HG03457 (cell line): Measurements from ENCODE around the gene ZNF789.
A peak's percentile ranks its signal among the peaks of the same experiment; 100 is the strongest.

Experiments
- ATAC-seq: cut with Tn5 transposase; IDR thresholded peaks from one replicate; pipeline ENCODE4 v1.9.1; 2021; ENCODE audit warnings: moderate number of reproducible peaks; ENCODE audit not compliant: unreplicated experiment

Gene ZNF789

GRCh38 chr7:99457650-99458493 is 14.8 kb upstream of the ZNF789 start:
- ATAC-seq = no peak

- no peak for ATAC-seq
Observed at GRCh38 chr7:99459087-99459486, 13.6 kb upstream of the ZNF789 start.

GRCh38 chr7:99460651-99461050 is 12.0 kb upstream of the ZNF789 start:
- ATAC-seq = no peak

GRCh38 chr7:99461221-99461620 is 11.5 kb upstream of the ZNF789 start:
- no peak for ATAC-seq

- no peak for ATAC-seq
Observed at GRCh38 chr7:99465421-99465768, 7.3 kb upstream of the ZNF789 start.

- no peak for ATAC-seq
Observed at GRCh38 chr7:99468336-99468918, 4.3 kb upstream of the ZNF789 start.

- no peak for ATAC-seq
Observed at GRCh38 chr7:99469381-99470065, 3.2 kb upstream of the ZNF789 start.

GRCh38 chr7:99473315-99473596 is 566 bp downstream of the ZNF789 start:
- no peak for ATAC-seq

- ATAC-seq = no peak
Observed at GRCh38 chr7:99476107-99476506, 3.4 kb downstream of the ZNF789 start.

- ATAC-seq = no peak
Observed at GRCh38 chr7:99478464-99479440, 6.1 kb downstream of the ZNF789 start.

GRCh38 chr7:99485094-99485493 is 12.4 kb downstream of the ZNF789 start:
- no peak for ATAC-seq

- ATAC-seq = no peak
Observed at GRCh38 chr7:99489235-99489634, 16.5 kb downstream of the ZNF789 start.

GRCh38 chr7:99490878-99491277 is 18.2 kb downstream of the ZNF789 start:
- no peak for ATAC-seq

GRCh38 chr7:99493823-99494222 is 21.1 kb downstream of the ZNF789 start:
- ATAC-seq = no peak

- ATAC-seq = no peak
Observed at GRCh38 chr7:99497766-99498545, 25.3 kb downstream of the ZNF789 start.

GRCh38 chr7:99498546-99498944 is 25.9 kb downstream of the ZNF789 start:
- ATAC-seq = no peak

- no peak for ATAC-seq
Observed at GRCh38 chr7:99499371-99499720, 26.7 kb downstream of the ZNF789 start.

- ATAC-seq = peak; percentile 41
Observed at GRCh38 chr7:99499721-99500636, 27.3 kb downstream of the ZNF789 start, which contains the start of gene ZNF394. Gene ZNF394, minus strand, starts transcription at chr7:99500281. Its CDS starts 188 bp downstream, at chr7:99500093.

- no peak for ATAC-seq
Observed at GRCh38 chr7:99500637-99501009, 27.9 kb downstream of the ZNF789 start.
